ENCODE measurements around the gene ZSCAN5B.

The ZSCAN5B gene

GRCh38 chr19:56146904-56147303, 50.7 kb downstream of the ZSCAN5B start:
- DNase-seq, result no peak

GRCh38 chr19:56145698-56146097, 51.9 kb downstream of the ZSCAN5B start:
- no peak for DNase-seq

GRCh38 chr19:56144831-56145230, 52.8 kb downstream of the ZSCAN5B start:
- DNase-seq, result no peak

- no peak for DNase-seq
These were observed 53.2 kb downstream of the ZSCAN5B start for GRCh38 chr19:56144376-56144775.

GRCh38 chr19:56142897-56143434, 54.6 kb downstream of the ZSCAN5B start:
- no peak for DNase-seq

- no peak for DNase-seq
These were observed 55.3 kb downstream of the ZSCAN5B start for GRCh38 chr19:56142087-56142787.

GRCh38 chr19:56141417-56141993, 56.1 kb downstream of the ZSCAN5B start:
- DNase-seq, result peak in 3 of 51 donors; percentile 5 to 36 (median 15)

GRCh38 chr19:56140583-56141416, 56.8 kb downstream of the ZSCAN5B start, which contains the start of gene ZNF444:
ZNF444 (plus strand) TSS chr19:56141287; CDS start chr19:56146912, 5,625 bp downstream.
- peak; percentile 91 to 100 (median 99) for DNase-seq

- DNase-seq, result peak in 4 of 51 donors; percentile 21 to 53 (median 27)
These were observed 57.6 kb downstream of the ZSCAN5B start for GRCh38 chr19:56139847-56140582.

Measured in hypothalamus (tissue), 51 donors.